K562 (cell line): Measurements from ENCODE around the gene SERTM1. TPM values are rescaled to one million over a fixed set of nuclear protein-coding genes. Genes with fewer than 3 reads are reported as not detected.

Experiments
- ATAC-seq: fragments of 200-7000 bp; cut with Tn5 transposase; 3 replicates; pipeline ENCODE4 v1.9.1; 2020; ENCODE audit warnings: moderate library complexity
- BruUV-seq: library from RNA; stranded (reverse); fragments of 400-500 nt; replicated peaks from 2 replicates; lab custom pipeline; 2021; lab: Mats Ljungman, UMichigan
- CTCF ChIA-PET: fragments of 300-600 bp; formaldehyde crosslinking; extraction: SDS; loops from one replicate; lab custom pipeline; 2021; ENCODE audit warnings: low intra/inter-chr PET ratio; lab: Yijun Ruan, JAX
- POLR2A ChIA-PET: fragments of 300-600, 350-650 bp; sonication (Branson Sonifier 250); formaldehyde crosslinking; extraction: SDS; loops from one replicate; lab custom pipeline; 2021; ENCODE audit warnings: antibody characterized with exemption, inconsistent platforms; lab: Yijun Ruan, JAX
- DNase-seq, 4 experiments: peaks; one replicate each; pipeline versions ENCODE4 v3.0.0 to v3.0.0-alpha.2; 2011 to 2018; ENCODE audit warnings: low spot score in 3 of 4, mixed read lengths in 3 of 4; ENCODE audit errors: extremely low read depth in 1 of 4
- FAIRE-seq: peaks from 2 replicates; lab custom pipeline; 2011; peaks lifted over from hg19 to GRCh38; lab: Jason Lieb, UNC
- H2AFZ ChIP-seq: 2 replicates; pipeline ENCODE4 v1.6.0; 2011; ENCODE audit warnings: low read depth, low read length, control low read depth, inconsistent platforms
- H3K27ac ChIP-seq: fragments of 200-600 bp; 3 replicates; pipeline ENCODE4 v1.8.0; 2011; ENCODE audit warnings: low read depth, mild to moderate bottlenecking, control low read depth, inconsistent platforms, low read length, moderate library complexity, mixed read lengths; ENCODE audit errors: extremely low read depth
- H3K27me3 ChIP-seq, 2 experiments: fragments of 300-600 bp in 1 of 2; 2 replicates in 1 of 2; 3 replicates in 1 of 2; pipeline versions ENCODE4 v1.6.0 to v1.8.0; 2011; ENCODE audit warnings: inconsistent platforms in 2 of 2, low read length in 2 of 2, mild to moderate bottlenecking in 1 of 2, mixed read lengths in 1 of 2, moderate library complexity in 1 of 2; ENCODE audit not compliant: control insufficient read depth in 2 of 2, insufficient read depth in 2 of 2
- H3K36me3 ChIP-seq: fragments of 300-600 bp; 3 replicates; pipeline ENCODE4 v1.8.0; 2011; ENCODE audit warnings: mild to moderate bottlenecking, low read length, inconsistent platforms; ENCODE audit not compliant: control insufficient read depth, insufficient read depth
- H3K4me1 ChIP-seq, 2 experiments: fragments of 200-600 bp in 1 of 2; replicated peaks in 1 of 2; 2 replicates in 1 of 2; 3 replicates in 1 of 2; pipeline versions ENCODE4 v1.5.1 to v1.8.0; 2011; ENCODE audit warnings: inconsistent platforms in 2 of 2, low read length in 2 of 2, mild to moderate bottlenecking in 1 of 2, mixed read lengths in 1 of 2, moderate library complexity in 1 of 2; ENCODE audit not compliant: control insufficient read depth in 2 of 2, insufficient read depth in 2 of 2
- H3K4me2 ChIP-seq: 2 replicates; pipeline ENCODE4 v1.6.1; 2011; ENCODE audit warnings: low read length, control low read depth, inconsistent platforms, mixed read lengths; ENCODE audit not compliant: insufficient read depth
- H3K4me3 ChIP-seq: fragments of 200-600 bp; sonication (generic), shearing (Covaris generic); 2 replicates; pipeline ENCODE4 v1.5.1; 2016; ENCODE audit warnings: control low read depth, inconsistent platforms
- H3K79me2 ChIP-seq: fragments of 200-600 bp; 3 replicates; pipeline ENCODE4 v1.8.0; 2011; ENCODE audit warnings: low read length, inconsistent platforms; ENCODE audit not compliant: control insufficient read depth, insufficient read depth
- H3K9ac ChIP-seq, 2 experiments: 2 replicates each; pipeline versions ENCODE4 v1.6.0 to v1.6.1; 2011; ENCODE audit warnings: low read depth in 2 of 2, low read length in 2 of 2, control low read depth in 1 of 2, inconsistent platforms in 1 of 2, mild to moderate bottlenecking in 1 of 2, mixed read lengths in 1 of 2; ENCODE audit not compliant: insufficient read depth in 1 of 2
- H3K9me1 ChIP-seq: one replicate; pipeline ENCODE4 v1.6.0; 2011; ENCODE audit warnings: inconsistent platforms, mild to moderate bottlenecking, low read length, moderate library complexity; ENCODE audit not compliant: control insufficient read depth, insufficient read depth
- H3K9me3 ChIP-seq: replicated peaks from 2 replicates; pipeline ENCODE4 v1.5.1; 2011; ENCODE audit warnings: low read depth, low read length, inconsistent platforms; ENCODE audit not compliant: control insufficient read depth, insufficient read depth
- H4K20me1 ChIP-seq: replicated peaks from 2 replicates; pipeline ENCODE4 v1.6.1; 2011; ENCODE audit warnings: low read length, inconsistent platforms, mixed read lengths; ENCODE audit not compliant: control insufficient read depth, insufficient read depth
- CREB1 ChIP-seq, 2 experiments: sonication (generic) in 1 of 2; formaldehyde crosslinking in 1 of 2; IDR thresholded peaks; 2 replicates each; pipeline versions ENCODE4 v1.6.1 to v1.8.0; 2012 to 2022; ENCODE audit warnings: inconsistent platforms in 1 of 2, mild to moderate bottlenecking in 1 of 2, missing genetic modification reagents in 1 of 2, moderate library complexity in 1 of 2
- MYBL2 ChIP-seq, 2 experiments: fragments of 450-650 bp in 1 of 2; sonication (generic) in 1 of 2; formaldehyde crosslinking in 1 of 2; IDR thresholded peaks; 2 replicates each; pipeline versions ENCODE4 v1.6.1 to v1.8.1; 2017 to 2022; ENCODE audit warnings: borderline replicate concordance in 1 of 2, inconsistent platforms in 1 of 2, low read depth in 1 of 2, mild to moderate bottlenecking in 1 of 2, missing genetic modification reagents in 1 of 2, moderate library complexity in 1 of 2
- NCOA4 ChIP-seq: fragments of 450-650 bp; IDR thresholded peaks from 2 replicates; pipeline ENCODE4 v1.6.1; 2018; ENCODE audit warnings: mild to moderate bottlenecking; ENCODE audit not compliant: partially characterized antibody
- POLR2A ChIP-seq: fragments of 450-650 bp; conservative IDR thresholded peaks from 2 replicates; pipeline ENCODE4 v1.6.1; 2016
- TAL1 ChIP-seq: fragments of 450-650 bp; IDR thresholded peaks from 2 replicates; pipeline ENCODE4 v1.6.1; 2016; ENCODE audit warnings: mild to moderate bottlenecking
- TGIF2 ChIP-seq: sonication (generic); formaldehyde crosslinking; IDR thresholded peaks from 2 replicates; pipeline ENCODE4 v1.8.1; 2022; ENCODE audit warnings: mild to moderate bottlenecking, missing genetic modification reagents, moderate library complexity
- ZNF3 ChIP-seq: fragments of 250-450 bp; sonication (Bioruptor Pico); IDR thresholded peaks from 2 replicates; pipeline ENCODE4 v1.5.0; 2021; ENCODE audit warnings: mild to moderate bottlenecking, moderate library complexity
- ZNF316 ChIP-seq: fragments of 450-650 bp; IDR thresholded peaks from 2 replicates; pipeline ENCODE4 v1.6.1; 2016
- ZNF717 ChIP-seq: fragments of 250-450 bp; sonication (Bioruptor Pico); IDR thresholded peaks from 2 replicates; pipeline ENCODE4 v1.5.0; 2021
- WGBS: fragments of 100-300 bp; shearing (Covaris generic); methylation state at CpG from one replicate; pipeline ENCODE4 v1.1.6; 2016; ENCODE audit warnings: low coverage, mixed read lengths; ENCODE audit not compliant: insufficient coverage; ENCODE audit errors: missing lambda C conversion rate; 5-methylcytosine and 5-hydroxymethylcytosine counted together
- in situ Hi-C: fragments of 300-500 bp; cut with MboI; formaldehyde crosslinking; loops from 4 replicates; pipeline ENCODE4 v1.15.0; 2018; ENCODE audit warnings: inconsistent platforms, mixed read lengths
- intact Hi-C: fragments of 100-400 bp; cut with micrococcal nuclease; formaldehyde crosslinking; loops from 2 replicates; pipeline ENCODE4 v1.14.2; 2022
- polyA plus RNA-seq, 8 experiments: library from polyadenylated mRNA; depleted of rRNA in 4 of 8; stranded (reverse) in 5 of 8; unstranded in 3 of 8; fragments of >200 nt; fragmentation: Nextera tagmentation in 2 of 8; fragmentation: Illumina TruSeq in 1 of 8; extraction: Ambion mirVana in 2 of 8; extraction: Trizol in 1 of 8; gene quantifications; 2 replicates each; pipeline versions ENCODE4 v1.2.1 to v1.2.3, GENCODE V29; 2011 to 2014; ENCODE audit warnings: inconsistent platforms in 1 of 8, missing spikeins in 1 of 8
- total RNA-seq, 7 experiments: library from RNA; depleted of rRNA in 6 of 7; stranded (reverse); fragments of >200 nt in 6 of 7; fragmentation: Illumina TruSeq in 2 of 7; extraction: Trizol in 2 of 7; gene quantifications; 2 replicates each; pipeline versions ENCODE4 v1.2.1 to v1.2.3, GENCODE V29; 2011 to 2021; ENCODE audit warnings: low replicate concordance in 1 of 7
- TF ChIP-seq, protein P1 (sequence below): fragments of 450-650 bp; IDR thresholded peaks from 2 replicates; pipeline ENCODE4 v1.6.1; 2016
- TF ChIP-seq, protein P2 (sequence below), 2 experiments: fragments of 450-650 bp in 1 of 2; sonication (generic) in 1 of 2; formaldehyde crosslinking; conservative IDR thresholded peaks; 2 replicates each; pipeline versions ENCODE4 v1.4.0 to v1.8.1; 2020 to 2022; ENCODE audit warnings: mild to moderate bottlenecking in 1 of 2, missing genetic modification reagents in 1 of 2
- TF ChIP-seq, protein P3 (sequence below): fragments of 250-450 bp; sonication (Bioruptor Pico); IDR thresholded peaks from 2 replicates; pipeline ENCODE4 v1.5.0; 2021; ENCODE audit warnings: mild to moderate bottlenecking, moderate library complexity

Gene SERTM1
- total and polyA plus RNA-seq, 9 of the 15 experiments (the other 6 are each of a cell fraction or from before 2014, with no cell fraction given): not detected

DNA sequence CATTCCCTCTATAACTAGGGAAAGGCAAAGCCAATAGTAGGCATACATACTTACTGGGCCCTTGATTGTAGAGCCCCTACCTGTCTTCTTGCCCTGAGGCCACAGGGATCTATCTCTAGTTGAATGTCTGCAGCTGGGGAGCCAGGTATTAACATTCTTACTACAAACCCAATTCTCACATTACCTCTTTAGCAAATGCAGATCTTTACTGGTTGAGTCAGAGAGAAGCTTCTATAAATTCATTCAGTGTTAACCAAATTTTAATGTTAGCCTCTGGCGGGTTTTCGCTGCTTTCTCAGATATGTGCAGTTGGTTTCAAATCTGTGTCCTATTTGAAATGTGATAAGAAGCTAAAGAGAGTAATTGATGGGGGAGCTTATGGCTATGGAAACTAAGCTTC lies 43.2 kb downstream of the SERTM1 start:
- TF ChIP-seq TGIF2 (CRISPR knock-in tag) (no peak), ZNF316 (no peak), POLR2A (no peak), TAL1 (no peak), NCOA4 (no peak), ZNF717 (no peak), MYBL2 (IDR thresholded peaks at IDR 0.05; ENCODE audit: low read depth) (no peak), MYBL2 (CRISPR knock-in tag; IDR thresholded peaks at IDR 0.05; ENCODE audit: borderline replicate concordance) (no peak), CREB1 (IDR thresholded peaks at IDR 0.05) (no peak), CREB1 (CRISPR knock-in tag; IDR thresholded peaks at IDR 0.05) (no peak), ZNF3 (CRISPR knock-in tag) (no peak)
- TF ChIP-seq, protein P1, sequence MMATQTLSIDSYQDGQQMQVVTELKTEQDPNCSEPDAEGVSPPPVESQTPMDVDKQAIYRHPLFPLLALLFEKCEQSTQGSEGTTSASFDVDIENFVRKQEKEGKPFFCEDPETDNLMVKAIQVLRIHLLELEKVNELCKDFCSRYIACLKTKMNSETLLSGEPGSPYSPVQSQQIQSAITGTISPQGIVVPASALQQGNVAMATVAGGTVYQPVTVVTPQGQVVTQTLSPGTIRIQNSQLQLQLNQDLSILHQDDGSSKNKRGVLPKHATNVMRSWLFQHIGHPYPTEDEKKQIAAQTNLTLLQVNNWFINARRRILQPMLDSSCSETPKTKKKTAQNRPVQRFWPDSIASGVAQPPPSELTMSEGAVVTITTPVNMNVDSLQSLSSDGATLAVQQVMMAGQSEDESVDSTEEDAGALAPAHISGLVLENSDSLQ: no peak
- TF ChIP-seq, protein P2, sequence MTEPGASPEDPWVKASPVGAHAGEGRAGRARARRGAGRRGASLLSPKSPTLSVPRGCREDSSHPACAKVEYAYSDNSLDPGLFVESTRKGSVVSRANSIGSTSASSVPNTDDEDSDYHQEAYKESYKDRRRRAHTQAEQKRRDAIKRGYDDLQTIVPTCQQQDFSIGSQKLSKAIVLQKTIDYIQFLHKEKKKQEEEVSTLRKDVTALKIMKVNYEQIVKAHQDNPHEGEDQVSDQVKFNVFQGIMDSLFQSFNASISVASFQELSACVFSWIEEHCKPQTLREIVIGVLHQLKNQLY (CRISPR knock-in tag; conservative IDR thresholded peaks at IDR 0.05): no peak
- TF ChIP-seq, protein P3, sequence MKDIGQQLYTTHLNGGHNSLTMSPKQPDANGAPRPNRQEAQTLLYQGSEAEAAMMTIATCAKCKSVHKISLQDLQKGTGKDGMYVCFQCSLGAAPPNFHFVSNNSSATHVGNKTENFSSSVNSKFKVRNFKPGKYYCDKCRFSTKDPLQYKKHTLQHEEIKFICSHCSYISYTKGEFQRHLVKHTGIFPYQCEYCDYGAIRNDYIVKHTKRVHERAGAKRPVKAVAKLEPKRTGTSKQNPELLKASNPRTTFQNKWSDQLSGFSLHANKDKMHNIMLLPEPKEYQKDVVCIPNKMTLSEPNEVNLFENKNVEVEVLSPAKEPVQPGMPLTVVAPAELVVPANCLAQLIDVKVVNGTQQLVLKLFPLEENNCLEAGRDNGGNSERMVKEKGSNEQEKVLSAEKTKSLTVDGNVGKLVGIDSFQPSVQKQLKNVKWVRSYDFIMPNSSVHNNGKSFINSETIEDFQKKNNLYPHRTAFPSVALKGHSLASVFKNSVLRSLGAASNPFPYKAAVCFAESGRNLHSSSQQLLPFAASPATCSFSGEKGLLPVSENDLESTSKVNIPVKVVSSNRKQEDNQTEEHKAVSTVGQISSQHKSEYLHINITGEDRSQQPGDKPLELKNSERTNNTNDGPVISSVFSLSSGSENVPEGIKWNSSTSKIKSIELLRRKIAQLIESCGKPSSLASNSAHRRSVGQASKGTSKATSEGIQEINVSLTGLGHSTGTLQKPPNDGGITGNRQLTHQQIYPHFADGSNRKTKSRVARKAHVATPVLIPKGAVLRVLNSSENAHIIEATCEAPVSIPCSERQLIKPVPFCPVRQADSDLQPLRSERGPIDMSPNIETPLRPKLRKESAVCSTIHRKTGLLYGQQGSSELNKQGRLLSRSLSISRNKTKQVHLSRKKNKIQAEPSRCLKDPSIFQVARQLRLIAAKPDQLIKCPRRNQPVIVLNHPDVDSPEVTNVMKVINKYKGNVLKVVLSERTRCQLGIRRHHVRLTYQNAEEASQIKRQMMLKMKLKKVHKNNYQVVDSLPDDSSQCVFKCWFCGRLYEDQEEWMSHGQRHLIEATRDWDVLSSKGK: no peak
- ATAC-seq: no peak
- POLR2A ChIA-PET: no interaction called here
- no peak overlapping the region for H3K27ac ChIP-seq
- DNase-seq: no peak
- WGBS: 0% methylated on average over 2 of the region's 2 CpGs
- no peaks in the 10 kb centered on the region for H3K9me1 ChIP-seq
- no peak overlapping the region for H3K4me2 ChIP-seq
- no peak overlapping the region for H3K4me3 ChIP-seq
- in situ Hi-C loops (no loop called here), intact Hi-C loops (no loop called here)
- no peak overlapping the region for H3K9ac ChIP-seq
- H2AFZ ChIP-seq: no peak overlapping the region
- H3K79me2 ChIP-seq: no peaks in the 10 kb centered on the region
- no peaks in the 10 kb centered on the region for H3K27me3 ChIP-seq
- FAIRE-seq: no peak
- no peaks in the 10 kb centered on the region for H3K9me3 ChIP-seq
- CTCF ChIA-PET: no interaction called here
- no TSS peak for BruUV-seq
- H3K4me1 ChIP-seq: no peaks in the 10 kb centered on the region
- no peaks in the 10 kb centered on the region for H3K36me3 ChIP-seq
- H4K20me1 ChIP-seq: no peaks in the 10 kb centered on the region
